DOHH2 (cell line): ENCODE data around the gene CERS6.

Experiments
- CTCF ChIP-seq: fragments of 200-600 bp; sonication (generic); IDR thresholded peaks from one replicate; pipeline ENCODE4 v1.5.1; 2014; ENCODE audit warnings: antibody characterized with exemption, mild to moderate bottlenecking, low read depth, low read length; ENCODE audit not compliant: poor library complexity, severe bottlenecking
- EZH2phosphoT487 ChIP-seq: fragments of 200-600 bp; sonication (generic); IDR thresholded peaks from 2 replicates; pipeline ENCODE4 v1.6.1; 2017; ENCODE audit warnings: borderline replicate concordance, mild to moderate bottlenecking, antibody characterized with exemption, low read length, moderate library complexity, mixed read lengths

GRCh38 chr2:168691221-168691620 is 235.1 kb downstream of the CERS6 start:
- TF ChIP-seq EZH2phosphoT487 (no peak), CTCF (no peak)
